T1000 (cell line): ENCODE measurements around the gene CBL.
A peak's percentile ranks its signal among the peaks of the same experiment; 100 is the strongest.

Source experiments
- DNase-seq: peaks from one replicate; lab custom pipeline; 2025; ENCODE audit warnings: mixed read lengths; lab: John Stamatoyannopoulos, UW

Gene CBL

GRCh38 chr11:119334174-119334930 is 128.2 kb downstream of the CBL start, which contains the start of gene RNF26:
Gene RNF26, plus strand, starts transcription at chr11:119334527. Its CDS starts 596 bp downstream, at chr11:119335123.
- DNase-seq: peak; percentile 92

GRCh38 chr11:119335091-119335654 is 129.0 kb downstream of the CBL start:
- DNase-seq: no peak

- DNase-seq: no peak
These were observed 129.8 kb downstream of the CBL start for GRCh38 chr11:119335655-119336543.

- no peak for DNase-seq
These were observed 130.8 kb downstream of the CBL start for GRCh38 chr11:119336744-119337469.

- DNase-seq: peak; percentile 51
These were observed 131.6 kb downstream of the CBL start for GRCh38 chr11:119337581-119338317.

GRCh38 chr11:119338318-119338890 is 132.3 kb downstream of the CBL start:
- DNase-seq: peak; percentile 58

GRCh38 chr11:119338965-119339588 is 132.9 kb downstream of the CBL start:
- no peak for DNase-seq

- DNase-seq: peak; percentile 42
These were observed 133.6 kb downstream of the CBL start for GRCh38 chr11:119339589-119340334.

- no peak for DNase-seq
These were observed 134.4 kb downstream of the CBL start, which contains the start of gene C1QTNF5 for GRCh38 chr11:119340335-119341221. Gene C1QTNF5, minus strand, starts transcription at chr11:119340883. Its CDS starts 486 bp downstream, at chr11:119340397.

- no peak for DNase-seq
These were observed 135.3 kb downstream of the CBL start for GRCh38 chr11:119341222-119342022.

- no peak for DNase-seq
These were observed 135.8 kb downstream of the CBL start for GRCh38 chr11:119342023-119342300.

- DNase-seq: no peak
These were observed 136.4 kb downstream of the CBL start for GRCh38 chr11:119342362-119343130.

GRCh38 chr11:119343726-119344125 is 137.6 kb downstream of the CBL start:
- DNase-seq: no peak

GRCh38 chr11:119344291-119345010 is 138.3 kb downstream of the CBL start:
- DNase-seq: no peak

- DNase-seq: no peak
These were observed 139.5 kb downstream of the CBL start for GRCh38 chr11:119345685-119346084.

- DNase-seq: no peak
These were observed 140.5 kb downstream of the CBL start, which contains the start of gene MFRP for GRCh38 chr11:119346605-119347004. Gene MFRP, minus strand, starts transcription at chr11:119346705. Its CDS starts 192 bp downstream, at chr11:119346513.
